ENCODE results near the gene SRRM2. TPM values are rescaled to one million over a fixed set of nuclear protein-coding genes. Genes with fewer than 3 reads are reported as not detected.
A peak's percentile ranks its signal among the peaks of the same experiment; 100 is the strongest.

Gene SRRM2
- total RNA-seq (100 to 1,000 TPM; 927 to 965 TPM), polyA plus RNA-seq (100 to 1,000 TPM in 1 of 3 donors, 10 to 100 TPM in 2; 25.5 to 110 (median 62.4) TPM), total RNA-seq (215 to 871 (median 368) reads per million in 6 experiments)

DNA sequence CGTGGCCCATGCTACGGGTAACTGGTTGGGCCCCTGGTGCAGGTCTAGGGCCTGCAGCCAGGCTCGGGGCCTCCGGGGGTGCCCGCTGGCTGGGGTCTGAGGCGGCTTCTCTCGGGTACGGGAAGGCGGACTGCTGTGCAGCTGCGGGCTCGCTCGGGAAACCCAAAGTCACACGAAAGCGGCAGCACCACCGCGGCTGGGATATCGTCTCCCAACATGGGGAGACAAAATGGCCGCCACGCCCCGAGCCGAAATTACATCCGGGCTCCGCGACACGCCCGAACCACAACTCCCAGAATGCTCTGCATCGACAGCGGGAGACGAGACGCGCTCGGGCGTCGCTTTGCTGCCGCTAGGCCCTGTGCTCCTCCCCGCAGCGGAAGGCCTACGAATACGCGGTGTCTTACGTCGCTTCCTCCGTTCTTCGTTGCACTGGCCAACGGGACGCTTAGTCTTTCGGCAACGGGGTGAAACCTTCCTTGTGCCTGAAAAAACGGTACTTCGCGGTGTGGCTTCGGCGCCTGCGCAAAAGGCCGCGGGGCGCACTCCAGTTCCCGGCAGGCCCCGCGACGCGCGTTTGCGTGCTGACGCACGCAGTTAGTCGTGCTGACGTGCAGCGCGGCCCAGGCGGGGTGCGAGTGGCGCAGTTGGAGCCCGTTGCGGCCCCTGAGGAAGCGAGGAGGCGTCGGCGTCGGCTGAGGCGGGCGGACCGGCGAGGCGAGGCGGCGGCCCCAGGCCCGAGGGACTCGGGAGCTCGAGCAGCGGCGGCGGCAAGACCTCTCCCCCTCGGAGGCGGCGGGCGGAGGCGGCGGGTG lies at the start of gene SRRM2:
Gene SRRM2 (plus strand): TSS at position 604 of the 815 bp plus-strand sequence. CDS start 3,727 bp downstream, outside the sequence.
- ATAC-seq (peak; percentile 85 to 89), DNase-seq (peak; percentile 89 to 99 (median 94))
- Mint-ChIP-seq H3K27ac (peak within 1 kb of the TSS; percentile 98 to 99 (median 99)), H3K4me1 (peaks cover 36 to 50% (median 45%) of the 10 kb centered on the region in 4 donors), H3K36me3 (peaks cover 0 to 37% (median 6%) of the 10 kb centered on the region in 3 donors), H3K9me3 (peaks cover 0 to 5% (median 0%) of the 10 kb centered on the region in 9 donors), H3K27me3 (no peaks in the 10 kb centered on the region), H3K4me3 (peak within 1 kb of the TSS; percentile 81 to 97 (median 92))
- POLR2A ChIA-PET: interaction anchor here (0.8 to 5.5 kb wide), 15 partner anchors 12 to 239 kb away, joined by 3 to 128 read pairs (median 5); partner anchors contain the start of genes ATP6V0C, ELOB, FLYWCH1 and KCTD5

DNA sequence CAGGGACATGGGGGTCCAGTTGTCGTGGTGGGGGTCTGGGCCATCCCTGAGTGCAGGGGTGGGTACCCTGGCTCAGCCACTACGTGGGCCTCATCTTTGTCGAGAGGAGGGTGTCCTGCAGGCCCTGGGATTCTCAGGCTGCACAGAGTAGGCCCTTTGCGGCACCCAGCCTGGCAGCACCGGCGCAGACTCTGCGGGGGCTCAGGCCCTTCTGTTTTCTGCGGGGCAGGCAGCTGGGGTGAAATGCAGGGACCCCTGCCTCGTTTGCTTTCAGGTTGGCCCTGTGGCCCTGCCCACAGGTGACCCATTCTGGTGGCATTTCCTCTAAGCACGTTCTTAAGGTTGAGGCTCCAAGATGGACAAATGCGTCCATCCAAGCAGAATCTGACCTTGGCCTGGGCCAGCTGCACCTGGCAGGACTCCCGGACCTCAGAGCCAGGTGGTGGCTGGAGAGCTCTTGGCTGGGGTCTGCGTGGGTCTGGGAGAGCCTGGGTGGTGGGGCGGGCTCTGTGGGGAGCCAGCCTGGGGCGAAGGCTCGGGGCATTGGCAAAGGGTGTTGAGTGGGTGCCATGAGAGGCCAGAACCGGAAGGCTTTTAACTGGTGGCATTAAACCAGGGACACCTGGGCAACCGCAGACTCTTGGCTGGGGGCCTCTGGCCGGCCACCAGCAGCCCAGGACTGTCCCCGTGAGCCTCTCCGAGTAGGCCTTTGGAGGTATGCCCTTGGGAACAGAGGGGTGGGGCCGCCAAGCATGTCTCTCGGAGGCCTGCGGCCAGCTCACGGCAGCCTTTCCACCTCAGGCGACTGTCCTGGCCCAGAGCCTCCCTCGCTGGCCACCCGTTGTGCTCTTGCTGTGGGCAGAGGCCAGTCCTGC lies 49.3 kb upstream of the SRRM2 start:
- Mint-ChIP-seq H3K9me3 (no peaks in the 10 kb centered on the region), H3K27ac (no peak overlapping the region), H3K27me3 (no peaks in the 10 kb centered on the region), H3K4me3 (no peak overlapping the region), H3K4me1 (no peaks in the 10 kb centered on the region), H3K36me3 (peaks cover 0 to 45% (median 4%) of the 10 kb centered on the region in 3 donors)
- peak in 1 of 10 donors; percentile 44 for DNase-seq
- ATAC-seq: no peak
- POLR2A ChIA-PET: no interaction called here

DNA sequence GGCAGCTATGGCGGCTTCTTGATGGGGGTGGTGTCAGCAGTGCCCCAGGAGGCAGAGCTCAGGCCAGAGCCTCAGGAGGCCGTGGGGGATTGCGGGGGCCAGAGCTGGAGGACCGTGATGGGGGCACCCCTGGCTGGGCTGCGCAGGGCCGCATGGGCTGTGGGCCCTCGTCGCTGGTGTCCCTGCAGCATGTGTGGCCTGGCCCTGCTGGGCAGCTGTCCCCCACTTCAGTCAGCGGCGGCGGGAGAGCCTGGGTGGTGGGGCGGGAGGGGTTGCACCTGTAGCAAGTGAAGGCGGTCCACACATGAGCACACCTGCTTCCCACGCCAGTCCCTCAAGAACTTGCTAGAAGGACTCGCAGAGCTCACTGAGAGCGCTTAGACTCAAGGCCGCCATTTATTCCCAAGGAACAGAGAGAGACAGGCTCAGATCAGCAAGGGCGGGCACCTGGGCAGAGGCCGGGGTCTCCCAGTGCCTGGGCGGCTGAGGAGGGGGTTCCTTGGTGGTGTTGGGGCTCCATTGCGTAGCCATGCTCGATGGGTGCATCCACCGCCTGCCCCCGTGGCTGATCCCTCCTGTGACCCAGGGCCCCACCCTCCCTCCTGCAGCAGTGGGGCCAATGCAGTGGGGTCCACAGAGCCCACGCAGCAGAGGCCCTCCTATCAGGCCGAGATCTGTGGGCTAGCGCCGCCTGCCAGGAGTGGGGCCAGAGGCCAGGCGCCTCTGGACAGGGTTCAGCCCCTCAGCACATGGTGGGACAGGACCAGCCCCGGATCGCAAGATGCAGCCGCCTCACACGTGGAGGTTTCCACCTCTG lies 48.1 kb upstream of the SRRM2 start:
- Mint-ChIP-seq H3K27me3 (no peaks in the 10 kb centered on the region), H3K4me1 (no peaks in the 10 kb centered on the region), H3K27ac (no peak overlapping the region), H3K36me3 (peaks cover 0 to 44% (median 5%) of the 10 kb centered on the region in 3 donors), H3K4me3 (no peak overlapping the region), H3K9me3 (no peaks in the 10 kb centered on the region)
- POLR2A ChIA-PET: no interaction called here
- DNase-seq (peak in 1 of 10 donors; percentile 50), ATAC-seq (no peak)

DNA sequence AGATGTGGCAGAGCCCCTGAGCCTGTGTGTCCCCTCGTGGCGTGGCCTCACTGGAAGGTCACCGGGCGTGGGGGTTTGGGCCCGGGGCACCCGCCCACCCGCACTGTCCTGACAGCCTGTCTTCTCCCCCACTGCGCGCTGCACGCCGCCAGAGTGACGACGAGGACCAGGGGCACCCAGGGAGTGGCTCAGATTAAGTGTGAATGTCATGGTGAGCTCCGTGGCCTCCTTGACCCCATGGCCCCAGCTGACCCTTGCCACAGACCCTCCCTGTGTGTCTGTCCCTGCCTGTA lies 47.5 kb upstream of the SRRM2 start:
- no peak for ATAC-seq
- Mint-ChIP-seq H3K9me3 (no peaks in the 10 kb centered on the region), H3K27ac (no peak overlapping the region), H3K27me3 (no peaks in the 10 kb centered on the region), H3K36me3 (peaks cover 0 to 40% (median 5%) of the 10 kb centered on the region in 3 donors), H3K4me3 (no peak overlapping the region), H3K4me1 (no peaks in the 10 kb centered on the region)
- DNase-seq: peak in 1 of 10 donors; percentile 15
- POLR2A ChIA-PET: no interaction called here

- H3K27ac Mint-ChIP-seq: no peak overlapping the region
- no peaks in the 10 kb centered on the region for H3K9me3 Mint-ChIP-seq
- POLR2A ChIA-PET: no interaction called here
- H3K4me1 Mint-ChIP-seq: no peaks in the 10 kb centered on the region
- ATAC-seq: no peak
- peaks cover 0 to 36% (median 5%) of the 10 kb centered on the region in 3 donors for H3K36me3 Mint-ChIP-seq
- DNase-seq: no peak
- no peak overlapping the region for H3K4me3 Mint-ChIP-seq
- H3K27me3 Mint-ChIP-seq: no peaks in the 10 kb centered on the region
Observed at GRCh38 chr16:2705351-2705750, 47.1 kb upstream of the SRRM2 start.

DNA sequence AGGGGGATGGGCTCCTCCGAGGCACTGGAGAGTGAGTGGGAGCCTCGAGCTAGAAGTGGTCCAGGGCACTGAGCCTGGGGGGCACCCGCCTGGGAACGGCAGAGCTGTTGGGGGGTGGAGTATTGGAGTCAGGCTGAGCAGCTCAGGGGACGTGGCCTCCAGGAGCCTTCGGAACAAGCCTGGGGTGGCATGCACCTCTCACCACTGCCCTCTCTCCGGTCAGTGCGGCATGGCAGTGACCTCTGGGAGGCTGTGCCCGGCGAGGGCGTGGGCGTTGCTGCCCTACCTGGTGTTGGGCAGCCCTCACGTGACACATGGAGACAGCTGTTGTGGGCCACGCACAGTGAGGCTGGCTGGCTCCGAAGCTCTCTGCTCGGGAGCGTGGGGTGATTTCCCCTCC lies 46.4 kb upstream of the SRRM2 start:
- Mint-ChIP-seq H3K9me3 (no peaks in the 10 kb centered on the region), H3K4me3 (no peak overlapping the region), H3K27me3 (no peaks in the 10 kb centered on the region), H3K4me1 (peaks cover 0 to 2% (median 1%) of the 10 kb centered on the region in 4 donors), H3K27ac (no peak overlapping the region), H3K36me3 (peaks cover 0 to 33% (median 5%) of the 10 kb centered on the region in 3 donors)
- POLR2A ChIA-PET: interaction anchor here (0.6 kb wide), 1 partner anchor 551 kb away, joined by 4 read pairs; no protein-coding TSS in a partner anchor
- DNase-seq: no peak
- ATAC-seq: no peak

- ATAC-seq (no peak), DNase-seq (no peak)
- Mint-ChIP-seq H3K27me3 (no peaks in the 10 kb centered on the region), H3K9me3 (no peaks in the 10 kb centered on the region), H3K27ac (no peak overlapping the region), H3K4me1 (peaks cover 0 to 2% (median 1%) of the 10 kb centered on the region in 4 donors), H3K4me3 (no peak overlapping the region), H3K36me3 (peaks cover 0 to 30% (median 5%) of the 10 kb centered on the region in 3 donors)
- POLR2A ChIA-PET: no interaction called here
Observed at GRCh38 chr16:2706611-2707311, 45.7 kb upstream of the SRRM2 start.

DNA sequence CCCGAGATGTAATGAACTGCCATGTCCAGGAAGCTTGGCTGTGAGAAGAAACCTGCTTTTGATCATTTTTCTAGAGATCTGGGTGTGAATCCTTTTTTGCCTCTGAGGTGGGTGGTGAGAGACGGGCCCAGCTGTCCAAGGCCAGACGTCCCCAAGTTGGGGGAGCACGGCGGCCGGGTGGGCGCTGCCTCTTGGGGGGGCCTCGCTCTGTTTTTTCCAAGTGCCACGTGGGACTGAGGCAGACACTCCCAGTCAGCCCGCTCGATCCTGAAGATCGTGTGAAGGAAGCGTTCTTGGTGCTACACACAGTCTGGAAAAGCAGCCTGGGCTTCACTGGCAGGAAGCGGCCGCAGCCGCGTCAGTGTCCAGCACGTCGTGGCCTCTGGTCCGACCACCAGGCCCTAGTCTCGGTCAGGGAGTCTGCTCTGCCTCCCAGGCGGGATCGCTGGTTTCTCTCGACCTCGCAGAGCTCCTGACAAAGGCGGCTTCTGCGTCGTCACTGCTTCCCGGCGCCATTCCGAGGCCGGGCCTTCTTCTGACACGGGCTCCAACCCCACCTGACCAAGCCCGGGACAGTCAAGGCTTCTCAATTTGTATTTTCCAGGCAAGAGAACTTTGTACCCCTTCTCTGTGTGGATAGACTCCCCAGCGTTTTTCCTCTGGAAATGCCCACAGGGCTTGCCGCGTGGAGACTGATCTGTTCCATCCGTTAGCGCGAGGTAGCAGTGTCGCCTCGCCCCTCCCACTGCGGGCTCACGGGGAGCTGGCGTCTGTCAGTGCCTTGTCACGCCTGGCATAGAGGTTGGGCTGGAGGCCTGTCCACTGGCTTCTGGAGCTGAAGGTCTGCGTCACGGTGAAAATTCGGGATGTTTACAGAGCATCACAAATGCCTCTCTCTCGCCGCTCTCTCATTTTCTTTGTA lies 44.8 kb upstream of the SRRM2 start:
- DNase-seq: peak in 1 of 10 donors; percentile 23
- H3K4me3 Mint-ChIP-seq: no peak overlapping the region
- H3K9me3 Mint-ChIP-seq: no peaks in the 10 kb centered on the region
- peaks cover 0 to 2% (median 1%) of the 10 kb centered on the region in 4 donors for H3K4me1 Mint-ChIP-seq
- peaks cover 0 to 23% (median 5%) of the 10 kb centered on the region in 3 donors for H3K36me3 Mint-ChIP-seq
- peak overlapping the region in 1 of 10 donors; percentile 75 for H3K27ac Mint-ChIP-seq
- ATAC-seq: no peak
- POLR2A ChIA-PET: no interaction called here
- peaks cover 0 to 2% (median 0%) of the 10 kb centered on the region in 5 donors for H3K27me3 Mint-ChIP-seq

DNA sequence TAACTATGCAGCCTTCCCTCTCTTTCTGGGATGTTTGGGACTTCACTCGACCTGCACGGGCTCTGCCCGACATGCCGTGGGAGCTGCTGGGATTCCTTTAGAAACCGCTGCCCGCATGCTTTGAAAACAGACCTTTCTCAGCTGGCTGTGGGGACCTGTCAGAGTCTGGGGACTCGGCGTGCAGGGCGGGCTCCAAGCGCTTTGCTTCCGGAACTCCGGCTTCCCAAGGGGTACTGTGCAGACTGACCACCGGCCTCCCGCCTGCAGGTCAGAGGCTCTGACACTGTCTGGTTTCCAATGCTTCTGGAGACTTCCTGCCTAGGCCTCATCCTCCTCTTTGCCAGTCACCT lies 44.2 kb upstream of the SRRM2 start:
- POLR2A ChIA-PET: no interaction called here
- peak overlapping the region in 1 of 10 donors; percentile 75 for H3K27ac Mint-ChIP-seq

DNA sequence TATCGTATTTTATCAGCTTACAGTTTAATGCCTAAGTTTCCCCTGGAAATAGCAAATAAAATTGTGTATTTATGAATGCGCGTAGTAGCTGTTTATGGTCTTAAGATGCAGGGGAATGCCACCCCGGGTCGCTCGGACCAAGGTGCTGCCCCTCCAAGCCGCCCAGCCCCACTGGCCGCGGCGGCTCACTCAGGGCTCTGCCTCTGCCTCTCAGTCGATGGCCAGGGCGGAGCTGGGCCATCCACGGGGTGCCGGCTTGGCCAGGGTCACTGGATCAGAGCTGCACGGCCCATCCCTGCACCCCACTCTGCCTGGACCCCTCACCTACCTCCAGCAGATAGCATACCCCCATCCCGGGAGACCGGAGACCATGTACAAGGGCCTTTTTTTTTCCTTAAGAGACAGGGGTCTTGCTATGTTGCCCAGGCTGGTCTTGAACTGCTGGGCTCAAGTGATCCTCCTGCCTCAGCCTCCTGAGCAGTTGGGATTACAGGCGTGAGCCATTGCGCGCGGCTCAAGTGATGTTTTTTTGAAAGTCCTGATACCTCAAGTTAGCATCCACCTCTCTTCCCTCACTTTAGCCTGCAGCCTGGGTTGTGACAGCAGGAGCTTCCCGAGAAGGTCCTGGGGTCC lies 43.4 kb upstream of the SRRM2 start:
- POLR2A ChIA-PET: interaction anchor here (0.6 kb wide), 1 partner anchor 1224 kb away, joined by 3 read pairs; no protein-coding TSS in a partner anchor
- Mint-ChIP-seq H3K4me3 (no peak overlapping the region), H3K27ac (no peak overlapping the region), H3K27me3 (peaks cover 0 to 2% (median 0%) of the 10 kb centered on the region in 5 donors), H3K9me3 (no peaks in the 10 kb centered on the region), H3K4me1 (peaks cover 0 to 4% (median 1%) of the 10 kb centered on the region in 4 donors), H3K36me3 (peaks cover 0 to 21% (median 5%) of the 10 kb centered on the region in 3 donors)
- DNase-seq (no peak), ATAC-seq (no peak)

More for the DNA sequence above, 44.2 kb upstream of the SRRM2 start:
- H3K27me3 Mint-ChIP-seq: peaks cover 0 to 2% (median 0%) of the 10 kb centered on the region in 5 donors
- ATAC-seq (no peak), DNase-seq (peak in 1 of 10 donors; percentile 19)
- H3K4me3 Mint-ChIP-seq: no peak overlapping the region
- H3K4me1 Mint-ChIP-seq: peaks cover 0 to 2% (median 1%) of the 10 kb centered on the region in 4 donors
- peaks cover 0 to 23% (median 5%) of the 10 kb centered on the region in 3 donors for H3K36me3 Mint-ChIP-seq
- no peaks in the 10 kb centered on the region for H3K9me3 Mint-ChIP-seq
